Measurements from ENCODE around the gene USP17L10. TPM values are rescaled to one million over a fixed set of nuclear protein-coding genes. Genes with fewer than 3 reads are reported as not detected.

USP17L10 gene
- not detected in 2 replicates for total RNA-seq

GRCh38 chr4:9210357-9210756 is at the start of gene USP17L10:
Gene USP17L10 (plus strand): TSS chr4:9210657. CDS start chr4:9210657, 0 bp downstream.

DNA sequence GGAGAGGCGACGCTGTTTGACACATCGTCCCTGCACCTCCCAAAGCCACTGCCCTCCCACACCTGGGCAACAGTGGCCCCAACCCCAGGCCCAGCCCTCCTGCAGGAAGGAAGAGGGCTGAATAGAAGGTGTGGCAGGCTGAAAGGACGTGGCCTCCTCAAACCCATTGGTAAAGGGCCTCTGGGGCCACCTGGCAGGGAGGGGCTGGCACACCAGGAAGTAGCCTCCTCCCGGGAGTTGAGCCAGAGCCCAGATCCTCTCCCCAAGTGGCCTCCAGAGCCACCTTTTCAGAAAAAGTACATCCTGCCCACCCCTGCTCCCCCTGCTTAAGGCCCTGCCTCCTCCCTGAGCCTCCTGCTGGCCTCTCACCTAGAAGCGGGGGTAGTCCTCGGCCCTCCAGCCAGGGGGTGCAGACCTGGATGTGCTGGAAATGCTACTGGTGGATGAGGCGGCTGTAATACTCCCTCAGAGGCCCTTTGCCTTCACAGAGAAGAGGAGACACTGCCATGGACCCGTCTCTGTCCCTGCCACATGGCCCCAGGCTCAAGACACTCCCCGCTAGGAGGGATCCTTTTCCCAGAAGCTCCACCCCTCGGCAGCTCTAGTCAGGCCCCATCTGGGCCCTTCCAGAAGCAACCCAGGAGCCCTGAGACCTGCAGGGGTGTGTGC is 40.5 kb upstream of the USP17L10 start, which contains the start of gene FAM90A26:
TSS of gene FAM90A26 (plus strand) at position 619 of the 669 bp plus-strand sequence. CDS start 2,764 bp downstream, outside the sequence.

DNA sequence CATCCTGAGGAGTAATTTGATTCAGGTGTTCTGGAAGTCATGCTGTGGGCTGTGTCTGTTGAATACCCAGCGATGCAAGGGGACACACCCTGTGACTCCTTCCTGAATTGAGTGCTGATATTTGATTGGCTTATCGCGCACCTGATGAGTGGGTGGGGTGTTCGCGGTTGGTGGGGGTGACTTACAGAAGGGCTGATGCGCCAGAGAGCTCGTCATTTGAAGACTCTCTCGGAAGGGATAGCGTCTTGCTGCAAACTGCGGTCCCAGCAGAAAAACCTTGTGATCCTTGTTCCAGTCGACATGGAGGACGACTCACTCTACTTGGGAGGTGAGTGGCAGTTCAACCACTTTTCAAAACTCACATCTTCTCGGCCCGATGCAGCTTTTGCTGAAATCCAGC is 4.6 kb downstream of the USP17L10 start, which contains the start of gene USP17L11:
TSS of gene USP17L11 (plus strand) at position 301 of the 400 bp plus-strand sequence. CDS start at position 301, 0 bp downstream.

GRCh38 chr4:9219852-9220251 is 9.4 kb downstream of the USP17L10 start, which contains the start of gene USP17L12:
Gene USP17L12 (plus strand): TSS chr4:9220152. CDS start chr4:9220152, 0 bp downstream.

GRCh38 chr4:9224596-9224995 is 14.1 kb downstream of the USP17L10 start, which contains the start of gene USP17L13:
Gene USP17L13 (plus strand): TSS chr4:9224896. CDS start chr4:9224896, 0 bp downstream.

DNA sequence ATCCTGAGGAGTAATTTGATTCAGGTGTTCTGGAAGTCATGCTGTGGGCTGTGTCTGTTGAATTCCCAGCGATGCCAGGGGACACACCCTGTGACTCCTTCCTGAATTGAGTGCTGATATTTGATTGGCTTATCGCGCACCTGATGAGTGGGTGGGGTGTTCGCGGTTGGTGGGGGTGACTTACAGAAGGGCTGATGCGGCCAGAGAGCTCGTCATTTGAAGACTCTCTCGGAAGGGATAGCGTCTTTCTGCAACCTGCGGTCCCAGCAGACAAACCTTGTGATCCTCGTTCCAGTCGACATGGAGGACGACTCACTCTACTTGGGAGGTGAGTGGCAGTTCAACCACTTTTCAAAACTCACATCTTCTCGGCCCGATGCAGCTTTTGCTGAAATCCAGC is 23.6 kb downstream of the USP17L10 start, which contains the start of gene USP17L15:
TSS of gene USP17L15 (plus strand) at position 301 of the 400 bp plus-strand sequence. CDS start at position 301, 0 bp downstream.

DNA sequence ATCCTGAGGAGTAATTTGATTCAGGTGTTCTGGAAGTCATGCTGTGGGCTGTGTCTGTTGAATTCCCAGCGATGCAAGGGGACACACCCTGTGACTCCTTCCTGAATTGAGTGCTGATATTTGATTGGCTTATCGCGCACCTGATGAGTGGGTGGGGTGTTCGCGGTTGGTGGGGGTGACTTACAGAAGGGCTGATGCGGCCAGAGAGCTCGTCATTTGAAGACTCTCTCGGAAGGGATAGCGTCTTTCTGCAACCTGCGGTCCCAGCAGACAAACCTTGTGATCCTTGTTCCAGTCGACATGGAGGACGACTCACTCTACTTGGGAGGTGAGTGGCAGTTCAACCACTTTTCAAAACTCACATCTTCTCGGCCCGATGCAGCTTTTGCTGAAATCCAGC is 33.1 kb downstream of the USP17L10 start, which contains the start of gene USP17L17:
TSS of gene USP17L17 (plus strand) at position 301 of the 400 bp plus-strand sequence. CDS start at position 301, 0 bp downstream.

GRCh38 chr4:9247953-9248680 is 37.7 kb downstream of the USP17L10 start, which contains the start of gene USP17L18:
Gene USP17L18 (plus strand): TSS chr4:9248630. CDS start chr4:9248630, 0 bp downstream.

DNA sequence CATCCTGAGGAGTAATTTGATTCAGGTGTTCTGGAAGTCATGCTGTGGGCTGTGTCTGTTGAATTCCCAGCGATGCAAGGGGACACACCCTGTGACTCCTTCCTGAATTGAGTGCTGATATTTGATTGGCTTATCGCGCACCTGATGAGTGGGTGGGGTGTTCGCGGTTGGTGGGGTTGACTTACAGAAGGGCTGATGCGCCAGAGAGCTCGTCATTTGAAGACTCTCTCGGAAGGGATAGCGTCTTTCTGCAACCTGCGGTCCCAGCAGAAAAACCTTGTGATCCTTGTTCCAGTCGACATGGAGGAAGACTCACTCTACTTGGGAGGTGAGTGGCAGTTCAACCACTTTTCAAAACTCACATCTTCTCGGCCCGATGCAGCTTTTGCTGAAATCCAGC is 42.6 kb downstream of the USP17L10 start, which contains the start of gene USP17L19:
TSS of gene USP17L19 (plus strand) at position 301 of the 400 bp plus-strand sequence. CDS start at position 301, 0 bp downstream.

GRCh38 chr4:9257824-9258223 is 47.4 kb downstream of the USP17L10 start, which contains the start of gene USP17L20:
Gene USP17L20 (plus strand): TSS chr4:9258124. CDS start chr4:9258124, 0 bp downstream.

Other genes with a start within 250 kb of the USP17L10 start
- gene FAM90A26, start 40.2 kb upstream of the USP17L10 start, total RNA-seq, result not detected in 2 replicates
- gene USP17L11, start 4.7 kb downstream of the USP17L10 start, total RNA-seq, result not detected in 2 replicates
- gene USP17L12, start 9.5 kb downstream of the USP17L10 start, total RNA-seq, result not detected in 2 replicates
- not detected in 2 replicates for gene USP17L13, start 14.2 kb downstream of the USP17L10 start, total RNA-seq
- gene USP17L15, start 23.7 kb downstream of the USP17L10 start, total RNA-seq, result 0.11 TPM in 1 of 2 replicates, not detected in the other
- not detected in 2 replicates for gene USP17L17, start 33.2 kb downstream of the USP17L10 start, total RNA-seq
- not detected in 2 replicates for gene USP17L18, start 38.0 kb downstream of the USP17L10 start, total RNA-seq
- gene USP17L19, start 42.7 kb downstream of the USP17L10 start, total RNA-seq, result not detected in 2 replicates
- gene USP17L20, start 47.5 kb downstream of the USP17L10 start, total RNA-seq, result not detected in 2 replicates
- not detected in 2 replicates for gene USP17L21, start 52.2 kb downstream of the USP17L10 start, total RNA-seq
- gene USP17L22, start 57.0 kb downstream of the USP17L10 start, total RNA-seq, result not detected in 2 replicates
- not detected in 2 replicates for gene USP17L24, start 114.5 kb downstream of the USP17L10 start, total RNA-seq
- not detected in 2 replicates for gene USP17L25, start 119.3 kb downstream of the USP17L10 start, total RNA-seq
- not detected in 2 replicates for gene USP17L26, start 124.0 kb downstream of the USP17L10 start, total RNA-seq
- not detected in 2 replicates for gene USP17L5, start 128.7 kb downstream of the USP17L10 start, total RNA-seq
- gene USP17L27, start 133.5 kb downstream of the USP17L10 start, total RNA-seq, result not detected in 2 replicates
- not detected in 2 replicates for gene USP17L28, start 138.2 kb downstream of the USP17L10 start, total RNA-seq
- gene USP17L29, start 143.0 kb downstream of the USP17L10 start, total RNA-seq, result not detected in 2 replicates
- gene USP17L30, start 152.5 kb downstream of the USP17L10 start, total RNA-seq, result not detected in 2 replicates
- gene DEFB131A, start 233.8 kb downstream of the USP17L10 start, total RNA-seq, result not detected in 2 replicates